Cardiac fibroblast (primary cell): Measurements from ENCODE around the gene PAGR1.

Experiments
- DNase-seq, 2 donors: peaks; one replicate each; pipeline versions ENCODE4 v3.0.0 to v3.0.0-alpha.2; 2010; ENCODE audit warnings: low read depth in 2 of 2
- H3K4me3 ChIP-seq, 2 donors: replicated peaks in 1 of 2; 1 replicate in 1 of 2; 2 replicates in 1 of 2; pipeline ENCODE4 v1.5.1; 2011; ENCODE audit warnings: low read depth in 2 of 2, low read length in 2 of 2, mild to moderate bottlenecking in 2 of 2, moderate library complexity in 1 of 2
- CTCF ChIP-seq: IDR thresholded peaks from one replicate; pipeline ENCODE4 v1.5.1; 2011; ENCODE audit warnings: low read depth, mild to moderate bottlenecking, low read length, inconsistent platforms

The PAGR1 gene

GRCh38 chr16:29807426-29808218 is 8.3 kb upstream of the PAGR1 start:
- DNase-seq = peak; percentile 96
- peak overlapping the region; percentile 52 to 69 for H3K4me3 ChIP-seq
- TF ChIP-seq CTCF = peak; percentile 50

GRCh38 chr16:29808219-29808900 is 7.6 kb upstream of the PAGR1 start:
- DNase-seq = no peak
- no peak for TF ChIP-seq CTCF
- H3K4me3 ChIP-seq = peak overlapping the region; percentile 52 to 69

DNA sequence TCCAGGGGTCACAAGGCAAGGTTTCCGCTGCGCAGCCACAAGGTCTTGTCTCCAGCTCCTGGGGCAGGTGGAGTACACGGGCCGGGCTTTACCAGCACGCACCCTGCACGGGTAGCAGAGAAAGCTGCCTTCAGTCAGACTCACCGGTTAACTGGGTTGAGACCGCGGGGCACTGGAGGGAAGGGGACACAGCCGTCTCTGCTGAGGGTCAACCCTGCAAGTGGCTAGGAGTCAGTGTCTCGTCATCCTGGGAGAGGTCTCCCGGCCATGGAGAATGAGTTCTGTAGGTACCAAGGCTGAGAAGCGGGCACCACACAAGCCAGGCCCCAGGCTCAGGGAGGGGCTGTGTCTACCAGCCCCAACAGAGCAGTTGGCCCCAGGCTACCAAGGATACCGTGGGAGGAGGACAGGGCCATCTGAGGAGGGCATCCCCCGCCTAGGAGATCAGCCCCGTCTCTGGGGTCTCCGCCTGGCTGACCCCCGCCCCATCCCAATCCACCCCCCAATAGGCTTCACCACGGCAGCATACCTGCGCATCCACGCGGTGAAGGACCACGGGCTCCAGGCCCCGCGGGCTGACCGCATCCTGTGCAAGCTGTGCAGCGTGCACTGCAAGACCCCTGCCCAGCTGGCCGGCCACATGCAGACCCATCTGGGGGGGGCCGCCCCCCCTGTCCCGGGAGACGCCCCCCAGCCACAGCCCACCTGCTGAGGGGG is 6.8 kb upstream of the PAGR1 start:
- no peak for TF ChIP-seq CTCF
- no peak for DNase-seq
- peak overlapping the region; percentile 52 to 69 for H3K4me3 ChIP-seq

DNA sequence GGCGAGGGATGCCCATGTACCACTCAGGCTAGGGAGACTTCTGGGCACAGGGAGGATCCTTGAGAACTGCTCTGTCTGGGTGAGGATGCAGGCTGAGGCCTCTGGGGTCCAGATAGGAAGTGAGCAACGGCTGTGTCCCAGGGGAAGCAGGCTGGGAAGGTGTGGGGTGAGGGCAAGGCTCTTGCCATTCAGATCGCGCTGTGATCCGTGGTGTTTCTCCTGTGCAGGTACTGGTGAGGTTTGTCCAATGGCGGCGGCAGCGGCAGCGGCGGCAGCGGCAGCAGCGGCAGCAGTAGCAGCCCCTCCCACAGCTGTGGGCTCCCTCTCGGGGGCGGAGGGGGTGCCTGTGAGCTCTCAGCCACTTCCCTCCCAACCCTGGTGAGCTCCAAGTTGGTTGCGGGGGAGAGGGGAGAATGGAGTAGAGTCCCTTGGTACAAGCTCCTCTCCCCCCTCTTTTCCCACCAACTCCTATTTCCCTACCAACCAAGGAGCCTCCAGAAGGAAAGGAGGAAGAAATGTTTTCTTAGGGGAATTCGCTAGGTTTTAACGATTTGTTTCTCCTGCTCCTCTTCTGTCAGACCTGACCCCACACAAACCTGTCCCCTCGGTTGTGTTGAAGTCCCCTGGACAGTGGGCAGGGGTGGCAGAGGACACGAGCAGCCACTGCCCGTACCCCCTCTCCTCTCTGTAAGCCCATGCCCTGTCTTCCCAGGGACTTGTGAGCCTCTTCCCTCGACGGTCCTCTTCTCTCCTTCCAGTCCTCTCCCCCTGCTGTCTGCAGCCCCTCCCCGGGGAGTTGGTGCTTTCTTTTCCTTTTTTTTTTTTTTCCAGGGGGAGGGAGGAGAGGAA is 5.9 kb upstream of the PAGR1 start:
- no peak for TF ChIP-seq CTCF
- DNase-seq = peak in 1 of 2 donors; percentile 75
- H3K4me3 ChIP-seq = peak overlapping the region in 1 of 2 donors; percentile 28

GRCh38 chr16:29810699-29811169 is 5.2 kb upstream of the PAGR1 start:
- H3K4me3 ChIP-seq = no peak overlapping the region
- DNase-seq = no peak
- no peak for TF ChIP-seq CTCF
